GM18867 (cell line): ENCODE measurements around the gene MTG1.
"Not testable (repeated sequence)": the region's sequence is repeated elsewhere in the genome, so short reads cannot be mapped to it uniquely, and the experiment has no call there.

Experiments used
- ATAC-seq: cut with Tn5 transposase; IDR thresholded peaks from one replicate; pipeline ENCODE4 v1.9.1; 2021; ENCODE audit warnings: mild to moderate bottlenecking, moderate library complexity; ENCODE audit not compliant: unreplicated experiment

MTG1 gene

GRCh38 chr10:133358925-133359310 is 35.0 kb upstream of the MTG1 start:
- no peak for ATAC-seq

- ATAC-seq: no peak
These were observed 34.4 kb upstream of the MTG1 start for GRCh38 chr10:133359554-133359971.

- no peak for ATAC-seq
These were observed 33.9 kb upstream of the MTG1 start for GRCh38 chr10:133359972-133360610.

- no peak for ATAC-seq
These were observed 32.7 kb upstream of the MTG1 start for GRCh38 chr10:133361227-133361626.

GRCh38 chr10:133361773-133362441 is 32.0 kb upstream of the MTG1 start:
- ATAC-seq: no peak

- no peak for ATAC-seq
These were observed 31.1 kb upstream of the MTG1 start for GRCh38 chr10:133362846-133363245.

- no peak for ATAC-seq
These were observed 29.1 kb upstream of the MTG1 start for GRCh38 chr10:133364645-133365431.

- no peak for ATAC-seq
These were observed 28.4 kb upstream of the MTG1 start for GRCh38 chr10:133365461-133366129.

- no peak for ATAC-seq
These were observed 27.9 kb upstream of the MTG1 start for GRCh38 chr10:133366130-133366478.

GRCh38 chr10:133366751-133367150 is 27.2 kb upstream of the MTG1 start:
- ATAC-seq: no peak

GRCh38 chr10:133367461-133367860 is 26.5 kb upstream of the MTG1 start:
- not testable (repeated sequence) for ATAC-seq

GRCh38 chr10:133368153-133368552 is 25.8 kb upstream of the MTG1 start:
- ATAC-seq: no peak

- no peak for ATAC-seq
These were observed 23.7 kb upstream of the MTG1 start for GRCh38 chr10:133370030-133370786.

GRCh38 chr10:133372507-133372906 is 21.4 kb upstream of the MTG1 start:
- no peak for ATAC-seq

GRCh38 chr10:133373174-133374090 is 20.5 kb upstream of the MTG1 start, which contains the start of gene ECHS1:
Gene ECHS1, minus strand, starts transcription at chr10:133373354. Its CDS starts 21 bp downstream, at chr10:133373333.
- ATAC-seq: peak; percentile 97

- no peak for ATAC-seq
These were observed 18.4 kb upstream of the MTG1 start for GRCh38 chr10:133375357-133376115.

GRCh38 chr10:133376183-133376582 is 17.8 kb upstream of the MTG1 start:
- not testable (repeated sequence) for ATAC-seq

GRCh38 chr10:133377025-133377817 is 16.7 kb upstream of the MTG1 start:
- ATAC-seq: no peak
